SK-N-SH treated with all-trans-retinoic acid at 6 μM for 48 hours (cell line): Measurements from ENCODE around the gene C1QTNF9.

Source experiments
- PPARA ChIP-seq: fragments of 250-450 bp; sonication (Bioruptor Pico); IDR thresholded peaks from 2 replicates; pipeline ENCODE4 v1.5.0; 2020; ENCODE audit warnings: mild to moderate bottlenecking, borderline replicate concordance
- RARB ChIP-seq: fragments of 250-450 bp; sonication (Bioruptor Pico); IDR thresholded peaks from 2 replicates; pipeline ENCODE4 v1.8.0; 2021; ENCODE audit warnings: mild to moderate bottlenecking, moderate library complexity
- TOX ChIP-seq: fragments of 250-450 bp; sonication (Bioruptor Pico); IDR thresholded peaks from 2 replicates; pipeline ENCODE4 v1.8.0; 2021; ENCODE audit warnings: mild to moderate bottlenecking, moderate library complexity, borderline replicate concordance
- ZC3H10 ChIP-seq: fragments of 250-450 bp; sonication (Bioruptor Pico); IDR thresholded peaks from 2 replicates; pipeline ENCODE4 v1.5.1; 2021; ENCODE audit warnings: mild to moderate bottlenecking, moderate library complexity
- ZFP3 ChIP-seq: fragments of 250-450 bp; sonication (Bioruptor Pico); IDR thresholded peaks from 2 replicates; pipeline ENCODE4 v1.5.0; 2020; ENCODE audit warnings: mild to moderate bottlenecking, moderate library complexity
- ZFP30 ChIP-seq: fragments of 450-650 bp; formaldehyde crosslinking; IDR thresholded peaks from 2 replicates; pipeline ENCODE4 v1.5.0; 2022; ENCODE audit warnings: mild to moderate bottlenecking, moderate library complexity
- TF ChIP-seq, protein P1 (sequence below): fragments of 250-450 bp; sonication (Bioruptor Pico); IDR thresholded peaks from 2 replicates; pipeline ENCODE4 v1.5.0; 2020; ENCODE audit warnings: mild to moderate bottlenecking, moderate library complexity

DNA sequence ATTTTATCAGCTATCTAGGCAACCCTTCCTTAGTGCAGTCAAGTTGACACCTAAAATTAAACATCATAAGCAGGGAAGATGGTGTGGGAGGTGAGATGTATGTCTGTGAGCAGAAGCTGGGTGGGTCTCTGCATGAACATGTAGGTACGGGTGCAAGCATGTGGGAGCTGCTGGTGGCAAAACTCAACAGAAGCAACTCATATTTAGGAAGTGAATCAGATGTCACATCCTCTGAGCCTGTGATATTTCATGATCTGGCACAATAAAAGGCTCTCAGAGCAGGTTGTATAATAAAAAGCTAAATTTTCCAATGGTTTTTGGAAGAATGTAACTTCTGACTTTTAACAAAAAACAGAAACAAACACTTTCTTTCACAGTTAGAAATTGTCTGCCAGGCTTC is 44.4 kb downstream of the C1QTNF9 start:
- TF ChIP-seq ZFP30 (CRISPR knock-in tag) = no peak
- no peak for TF ChIP-seq TOX (CRISPR knock-in tag)
- TF ChIP-seq PPARA (CRISPR knock-in tag) = no peak
- TF ChIP-seq RARB = no peak
- no peak for TF ChIP-seq ZFP3 (CRISPR knock-in tag)
- no peak for TF ChIP-seq ZC3H10 (CRISPR knock-in tag)
- TF ChIP-seq, protein P1, sequence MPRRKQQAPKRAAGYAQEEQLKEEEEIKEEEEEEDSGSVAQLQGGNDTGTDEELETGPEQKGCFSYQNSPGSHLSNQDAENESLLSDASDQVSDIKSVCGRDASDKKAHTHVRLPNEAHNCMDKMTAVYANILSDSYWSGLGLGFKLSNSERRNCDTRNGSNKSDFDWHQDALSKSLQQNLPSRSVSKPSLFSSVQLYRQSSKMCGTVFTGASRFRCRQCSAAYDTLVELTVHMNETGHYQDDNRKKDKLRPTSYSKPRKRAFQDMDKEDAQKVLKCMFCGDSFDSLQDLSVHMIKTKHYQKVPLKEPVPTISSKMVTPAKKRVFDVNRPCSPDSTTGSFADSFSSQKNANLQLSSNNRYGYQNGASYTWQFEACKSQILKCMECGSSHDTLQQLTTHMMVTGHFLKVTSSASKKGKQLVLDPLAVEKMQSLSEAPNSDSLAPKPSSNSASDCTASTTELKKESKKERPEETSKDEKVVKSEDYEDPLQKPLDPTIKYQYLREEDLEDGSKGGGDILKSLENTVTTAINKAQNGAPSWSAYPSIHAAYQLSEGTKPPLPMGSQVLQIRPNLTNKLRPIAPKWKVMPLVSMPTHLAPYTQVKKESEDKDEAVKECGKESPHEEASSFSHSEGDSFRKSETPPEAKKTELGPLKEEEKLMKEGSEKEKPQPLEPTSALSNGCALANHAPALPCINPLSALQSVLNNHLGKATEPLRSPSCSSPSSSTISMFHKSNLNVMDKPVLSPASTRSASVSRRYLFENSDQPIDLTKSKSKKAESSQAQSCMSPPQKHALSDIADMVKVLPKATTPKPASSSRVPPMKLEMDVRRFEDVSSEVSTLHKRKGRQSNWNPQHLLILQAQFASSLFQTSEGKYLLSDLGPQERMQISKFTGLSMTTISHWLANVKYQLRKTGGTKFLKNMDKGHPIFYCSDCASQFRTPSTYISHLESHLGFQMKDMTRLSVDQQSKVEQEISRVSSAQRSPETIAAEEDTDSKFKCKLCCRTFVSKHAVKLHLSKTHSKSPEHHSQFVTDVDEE (CRISPR knock-in tag) = no peak
